ENCODE measurements around the gene DYRK3. TPM values are rescaled to one million over a fixed set of nuclear protein-coding genes. Genes with fewer than 3 reads are reported as not detected.

The DYRK3 gene
- total and polyA plus RNA-seq, 2 of the 13 experiments (the other 11 are each of a cell fraction or from before 2014, with no cell fraction given): 0.48 to 2.8 TPM

DNA sequence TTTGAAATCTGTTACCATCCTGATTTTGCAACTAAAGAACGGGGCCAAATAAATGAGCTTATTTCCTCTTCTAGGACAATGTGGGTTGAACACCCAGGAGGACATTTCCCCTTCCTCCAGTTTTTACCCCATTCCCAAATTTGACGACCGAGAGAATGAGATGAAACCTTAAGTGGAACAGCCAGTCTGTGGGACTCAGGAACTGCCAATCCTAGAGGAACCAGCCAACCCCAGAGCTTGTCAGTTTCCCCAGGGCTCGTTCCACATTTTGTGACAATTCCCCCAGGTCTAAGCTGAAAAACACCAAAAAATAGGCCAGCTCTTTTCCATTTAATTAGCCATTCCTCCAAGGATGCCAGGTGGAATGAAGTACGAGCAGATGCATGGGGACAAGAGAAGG, 28.0 kb downstream of the DYRK3 start (continued):
- no peak for TF ChIP-seq ARID4A (CRISPR knock-in tag; IDR thresholded peaks at IDR 0.05; ENCODE audit: borderline replicate concordance)
- TF ChIP-seq ZNF605 (CRISPR knock-in tag; IDR thresholded peaks at IDR 0.05): no peak
- TF ChIP-seq KAT8 (CRISPR knock-in tag; IDR thresholded peaks at IDR 0.05): no peak
- TF ChIP-seq BATF2 (CRISPR knock-in tag; IDR thresholded peaks at IDR 0.05): no peak
- no peak for TF ChIP-seq IKZF5 (CRISPR knock-in tag; IDR thresholded peaks at IDR 0.05)
- TF ChIP-seq NFE2 (CRISPR knock-in tag; IDR thresholded peaks at IDR 0.05): no peak
- no peak for TF ChIP-seq ZNF18 (CRISPR knock-in tag; IDR thresholded peaks at IDR 0.05; ENCODE audit: insufficient replicate concordance)
- no peak for TF ChIP-seq DDIT3 (CRISPR knock-in tag; IDR thresholded peaks at IDR 0.05)
- no peak for TF ChIP-seq GABPA (IDR thresholded peaks at IDR 0.05; ENCODE audit: low read depth, low read length)
- no peak for TF ChIP-seq GABPA (CRISPR knock-in tag; IDR thresholded peaks at IDR 0.05; ENCODE audit: low read depth)
- no peak for TF ChIP-seq MEIS1 (CRISPR knock-in tag; IDR thresholded peaks at IDR 0.05; ENCODE audit: borderline replicate concordance)
- no peak for TF ChIP-seq DMAP1 (CRISPR knock-in tag; IDR thresholded peaks at IDR 0.05)
- no peak for TF ChIP-seq JARID2 (CRISPR knock-in tag; IDR thresholded peaks at IDR 0.05; ENCODE audit: insufficient replicate concordance)
- no peak for TF ChIP-seq TARDBP (CRISPR knock-in tag; IDR thresholded peaks at IDR 0.05)
- TF ChIP-seq AKAP8 (CRISPR knock-in tag; IDR thresholded peaks at IDR 0.05): no peak
- no peak for TF ChIP-seq AKNA (CRISPR knock-in tag; IDR thresholded peaks at IDR 0.05; ENCODE audit: borderline replicate concordance)
